ENCODE results near the gene ARMH3.

DNA sequence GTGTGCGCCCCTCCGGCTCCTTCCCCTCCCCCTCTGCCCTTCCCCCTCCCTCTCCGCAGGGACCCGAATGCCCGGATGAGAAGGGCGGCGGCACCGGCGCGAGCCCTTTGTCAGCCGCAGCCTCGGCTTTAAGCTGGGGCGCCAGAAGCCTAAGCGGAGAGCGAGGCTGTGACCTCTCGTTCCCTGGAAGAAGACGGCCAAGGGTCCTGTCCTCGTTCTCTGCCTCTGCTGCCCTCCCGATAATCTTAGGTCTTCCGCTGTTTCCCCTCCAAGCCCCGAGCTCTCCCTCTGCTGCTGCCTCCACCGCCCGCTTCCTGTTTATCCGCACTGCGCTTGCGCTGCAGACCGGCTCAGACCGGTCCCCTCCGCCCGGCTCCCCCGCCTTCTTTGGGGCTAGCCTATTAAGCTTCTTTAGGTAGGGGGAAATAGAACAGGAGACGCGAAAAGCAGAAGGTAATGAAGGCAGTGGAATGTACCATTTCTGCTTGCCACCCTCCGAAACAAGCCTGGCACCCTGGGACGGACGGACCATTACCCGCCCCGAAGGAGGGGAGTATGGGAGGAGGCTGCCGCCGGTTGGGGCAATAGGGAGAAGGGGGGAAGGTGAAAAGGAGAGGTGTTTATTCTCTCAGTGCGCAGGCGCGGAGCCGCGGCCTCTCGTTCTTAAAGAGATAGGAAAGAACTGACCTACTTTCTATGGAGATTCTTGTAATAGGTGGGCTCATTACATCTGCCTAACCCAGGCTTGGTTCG lies 237.7 kb downstream of the ARMH3 start, which contains the start of gene OGA:
- TF ChIP-seq EZH2 (IDR thresholded peaks at IDR 0.05; ENCODE audit: low read length, unreplicated experiment) (no peak), EZH2phosphoT487 (IDR thresholded peaks at IDR 0.05; ENCODE audit: borderline replicate concordance, low read length) (no peak)

Data from PC-3 (cell line).